Measurements from ENCODE around the gene LY6G5B. TPM values are rescaled to one million over a fixed set of nuclear protein-coding genes. Genes with fewer than 3 reads are reported as not detected.

LY6G5B gene
- total RNA-seq, 2 donors from 2014 or later, result 4.4 to 9.0 TPM

DNA sequence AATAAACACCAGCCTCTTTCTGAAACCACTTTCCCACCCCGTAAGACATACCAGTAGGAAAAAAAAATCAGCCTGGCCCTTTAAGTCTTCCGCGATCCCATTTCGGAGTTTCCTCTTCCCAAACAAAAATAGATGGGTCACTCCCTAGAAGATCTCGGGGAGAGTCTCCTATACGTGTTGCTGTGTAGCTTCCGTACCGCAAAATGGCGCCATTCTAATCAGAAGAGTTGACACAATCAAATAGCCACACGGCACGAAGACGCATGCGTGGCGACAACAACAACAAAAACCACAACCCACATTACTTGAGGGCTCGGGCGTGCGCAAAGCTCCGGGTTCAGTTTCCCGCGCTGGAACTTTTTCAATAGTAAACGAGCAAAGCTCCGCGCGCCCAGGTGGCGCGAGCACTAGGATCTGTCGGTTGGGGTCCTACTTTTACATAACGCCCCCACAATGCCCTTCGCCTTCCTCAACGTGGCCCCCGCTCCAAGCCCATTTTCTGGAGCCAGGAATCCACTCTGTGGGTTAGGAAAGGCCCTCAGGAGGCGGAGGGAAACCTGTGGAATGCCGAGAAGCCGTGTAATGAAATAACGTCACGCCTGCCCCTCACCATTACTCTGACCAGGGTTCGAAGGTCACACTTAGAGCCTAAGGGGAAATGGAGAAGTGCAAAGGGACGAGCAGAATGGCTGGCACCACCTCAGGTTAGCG is 4.8 kb upstream of the LY6G5B start, which contains the start of gene GPANK1:
Gene GPANK1, minus strand, starts transcription at position 208 of the 711 bp plus-strand sequence. CDS start 519 bp downstream, outside the sequence.
- Histone ChIP-seq H3K9me3 (no peaks in the 10 kb centered on the region), H3K36me3 (peaks cover 12% of the 10 kb centered on the region), H3K27ac (peak within 1 kb of the TSS; percentile 91), H3K27me3 (no peaks in the 10 kb centered on the region), H3K4me3 (peak within 1 kb of the TSS; percentile 87), H3K4me1 (peaks cover 20% of the 10 kb centered on the region), H3K9ac (ENCODE audit: low read depth in 2 of 2, low read length in 2 of 2) (peak within 1 kb of the TSS; percentile 86 to 96)
- TF ChIP-seq, protein P1, sequence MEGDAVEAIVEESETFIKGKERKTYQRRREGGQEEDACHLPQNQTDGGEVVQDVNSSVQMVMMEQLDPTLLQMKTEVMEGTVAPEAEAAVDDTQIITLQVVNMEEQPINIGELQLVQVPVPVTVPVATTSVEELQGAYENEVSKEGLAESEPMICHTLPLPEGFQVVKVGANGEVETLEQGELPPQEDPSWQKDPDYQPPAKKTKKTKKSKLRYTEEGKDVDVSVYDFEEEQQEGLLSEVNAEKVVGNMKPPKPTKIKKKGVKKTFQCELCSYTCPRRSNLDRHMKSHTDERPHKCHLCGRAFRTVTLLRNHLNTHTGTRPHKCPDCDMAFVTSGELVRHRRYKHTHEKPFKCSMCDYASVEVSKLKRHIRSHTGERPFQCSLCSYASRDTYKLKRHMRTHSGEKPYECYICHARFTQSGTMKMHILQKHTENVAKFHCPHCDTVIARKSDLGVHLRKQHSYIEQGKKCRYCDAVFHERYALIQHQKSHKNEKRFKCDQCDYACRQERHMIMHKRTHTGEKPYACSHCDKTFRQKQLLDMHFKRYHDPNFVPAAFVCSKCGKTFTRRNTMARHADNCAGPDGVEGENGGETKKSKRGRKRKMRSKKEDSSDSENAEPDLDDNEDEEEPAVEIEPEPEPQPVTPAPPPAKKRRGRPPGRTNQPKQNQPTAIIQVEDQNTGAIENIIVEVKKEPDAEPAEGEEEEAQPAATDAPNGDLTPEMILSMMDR (IDR thresholded peaks at IDR 0.05), result no peak
- intact Hi-C loops (cut with DNase I), result no loop called here
- DNase-seq, result peak; percentile 96

GRCh38 chr6:31665501-31666336 is 4.1 kb upstream of the LY6G5B start, which contains the start of gene CSNK2B:
Gene CSNK2B, plus strand, starts transcription at chr6:31666080. Its CDS starts 752 bp downstream, at chr6:31666832.
- Histone ChIP-seq H3K9ac (ENCODE audit: low read depth in 2 of 2, low read length in 2 of 2) (peak within 1 kb of the TSS; percentile 86 to 96), H3K4me1 (peaks cover 20% of the 10 kb centered on the region), H3K27ac (peak within 1 kb of the TSS; percentile 91), H3K4me3 (peak within 1 kb of the TSS; percentile 87), H3K9me3 (no peaks in the 10 kb centered on the region), H3K36me3 (peaks cover 20% of the 10 kb centered on the region), H3K27me3 (no peaks in the 10 kb centered on the region)
- TF ChIP-seq, protein P1 (IDR thresholded peaks at IDR 0.05), result peak; percentile 17
- peak; percentile 98 for DNase-seq
- intact Hi-C loops (cut with DNase I), result no loop called here

DNA sequence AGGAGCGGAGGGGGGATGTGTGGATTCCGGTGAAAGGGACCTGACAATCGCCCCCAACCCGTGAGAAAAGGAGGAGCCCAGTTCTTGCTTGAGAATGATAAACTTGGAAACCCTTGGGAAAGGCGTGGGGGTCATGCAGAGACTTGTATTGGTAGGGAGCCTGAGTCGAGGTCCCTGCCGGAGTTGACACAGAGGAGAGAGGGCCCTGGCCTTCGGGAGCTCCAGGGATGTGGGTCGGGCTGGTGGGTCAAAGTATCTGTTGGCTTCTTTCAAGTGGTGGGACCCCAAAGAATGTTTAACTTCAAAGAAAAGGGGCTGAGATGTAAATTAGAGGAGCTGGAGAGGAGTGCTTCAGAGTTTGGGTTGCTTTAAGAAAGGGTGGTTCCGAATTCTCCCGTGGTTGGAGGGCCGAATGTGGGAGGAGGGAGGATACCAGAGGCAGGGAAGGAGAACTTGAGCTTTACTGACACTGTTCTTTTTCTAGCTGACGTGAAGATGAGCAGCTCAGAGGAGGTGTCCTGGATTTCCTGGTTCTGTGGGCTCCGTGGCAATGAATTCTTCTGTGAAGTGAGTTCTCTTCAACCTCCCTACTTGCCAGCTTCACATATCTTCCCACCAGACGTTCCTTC is 3.3 kb upstream of the LY6G5B start:
- TF ChIP-seq, protein P1 (IDR thresholded peaks at IDR 0.05), result no peak

DNA sequence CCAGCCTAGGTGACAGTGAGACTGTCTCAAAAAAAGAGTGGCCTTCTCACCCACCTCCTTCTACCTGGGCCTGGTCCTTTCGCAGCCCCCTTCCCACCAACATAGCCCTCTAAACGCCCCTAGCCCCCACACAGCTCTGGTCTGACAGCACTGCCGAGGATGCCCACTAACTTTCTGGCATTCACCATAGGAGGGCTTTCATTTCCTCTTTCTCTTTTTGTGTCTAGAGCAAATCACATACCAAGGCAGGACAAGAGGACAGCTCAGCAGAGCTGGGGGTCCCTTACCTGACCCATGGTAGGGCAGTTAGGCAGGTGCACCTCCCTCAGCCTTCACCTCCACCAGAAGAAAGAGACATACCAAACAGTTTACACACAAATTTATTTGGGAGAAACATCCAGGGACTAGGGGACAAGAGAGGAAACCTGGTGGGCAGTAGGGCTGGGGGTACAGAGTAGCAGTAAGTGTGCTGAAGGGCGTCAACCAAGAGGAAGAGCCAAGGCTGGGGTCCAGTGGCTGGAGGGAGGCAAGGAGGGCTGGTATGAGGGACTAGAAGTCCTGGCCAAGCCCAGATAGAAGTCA is 6.6 kb downstream of the LY6G5B start:
- Histone ChIP-seq H3K27me3 (no peaks in the 10 kb centered on the region), H3K4me3 (no peak overlapping the region), H3K9ac (ENCODE audit: low read depth in 2 of 2, low read length in 2 of 2) (no peak overlapping the region), H3K9me3 (no peaks in the 10 kb centered on the region), H3K36me3 (peaks cover 3% of the 10 kb centered on the region), H3K4me1 (peaks cover 9% of the 10 kb centered on the region), H3K27ac (no peak overlapping the region)
- intact Hi-C loops (cut with DNase I), result loop anchor here (10.0 kb wide), 2 partner anchors 208 to 278 kb away; partner anchors contain the start of genes NELFE and SKIC2
- no peak for DNase-seq
- TF ChIP-seq, protein P1 (IDR thresholded peaks at IDR 0.05), result no peak

More for the DNA sequence above, 3.3 kb upstream of the LY6G5B start:
- intact Hi-C loops (cut with DNase I), result no loop called here
- peak overlapping the region; percentile 87 for H3K4me3 ChIP-seq
- no peaks in the 10 kb centered on the region for H3K27me3 ChIP-seq
- no peaks in the 10 kb centered on the region for H3K9me3 ChIP-seq
- H3K36me3 ChIP-seq, result peaks cover 27% of the 10 kb centered on the region
- peaks cover 20% of the 10 kb centered on the region for H3K4me1 ChIP-seq
- DNase-seq, result no peak
- H3K9ac ChIP-seq (ENCODE audit: low read depth in 2 of 2, low read length in 2 of 2), result peak overlapping the region; percentile 81 to 96
- peak overlapping the region; percentile 91 for H3K27ac ChIP-seq

GRCh38 chr6:31676904-31677303 is 7.1 kb downstream of the LY6G5B start:
- H3K4me1 ChIP-seq, result peaks cover 9% of the 10 kb centered on the region
- DNase-seq, result no peak
- TF ChIP-seq, protein P1 (IDR thresholded peaks at IDR 0.05), result no peak
- H3K27ac ChIP-seq, result no peak overlapping the region
- no peaks in the 10 kb centered on the region for H3K9me3 ChIP-seq
- no peaks in the 10 kb centered on the region for H3K27me3 ChIP-seq
- H3K9ac ChIP-seq (ENCODE audit: low read depth in 2 of 2, low read length in 2 of 2), result no peak overlapping the region
- intact Hi-C loops (cut with DNase I), result loop anchor here (10.0 kb wide), 2 partner anchors 208 to 278 kb away; partner anchors contain the start of genes NELFE and SKIC2
- no peak overlapping the region for H3K4me3 ChIP-seq
- no peaks in the 10 kb centered on the region for H3K36me3 ChIP-seq
